ENCODE results near the gene SEMA7A. TPM values are rescaled to one million over a fixed set of nuclear protein-coding genes. Genes with fewer than 3 reads are reported as not detected.

The SEMA7A gene
- total and polyA plus RNA-seq, 9 of the 15 experiments (the other 6 are each of a cell fraction or from before 2014, with no cell fraction given) = 0.04 to 8.2 (median 5.4) TPM; not detected in 1

GRCh38 chr15:74373731-74374647 is 59.8 kb downstream of the SEMA7A start (continued):
- TF ChIP-seq NBN (IDR thresholded peaks at IDR 0.05; ENCODE audit: low read depth) (0 out of 2 replicates have a peak, but pooled peaks have one; percentile 56), RFX5 (IDR thresholded peaks at IDR 0.05; ENCODE audit: low read depth, low read length) (0 out of 2 replicates have a peak, but pooled peaks have one; percentile 41), FOXK1 (CRISPR knock-in tag; IDR thresholded peaks at IDR 0.05; ENCODE audit: borderline replicate concordance) (peak; percentile 92; the same call in 1 of the 2 replicates), FIP1L1 (IDR thresholded peaks at IDR 0.05; ENCODE audit: low read depth, low read length, poor library complexity, severe bottlenecking) (no peak), ZNF311 (CRISPR knock-in tag; IDR thresholded peaks at IDR 0.05) (no peak), BMI1 (IDR thresholded peaks at IDR 0.05; ENCODE audit: low read length) (no peak), CTBP1 (IDR thresholded peaks at IDR 0.05; ENCODE audit: borderline replicate concordance) (peak; percentile 63; the same call in 1 of the 2 replicates), ZNF431 (CRISPR knock-in tag; IDR thresholded peaks at IDR 0.05) (0 out of 2 replicates have a peak, but pooled peaks have one; percentile 52), PKNOX1 (IDR thresholded peaks at IDR 0.05) (peak; percentile 17; the same call in 1 of the 2 replicates), TAF7 (tag; IDR thresholded peaks at IDR 0.05) (no peak), ATF7 (IDR thresholded peaks at IDR 0.05) (peak; percentile 56; the same call in 1 of the 2 replicates), HCFC1 (IDR thresholded peaks at IDR 0.05; ENCODE audit: low read depth, low read length) (0 out of 2 replicates have a peak, but pooled peaks have one; percentile 29), CAMTA2 (CRISPR knock-in tag; conservative IDR thresholded peaks at IDR 0.05) (no peak), MBD2 (IDR thresholded peaks at IDR 0.05; ENCODE audit: borderline replicate concordance, low read depth) (peak; percentile 77; the same call in 1 of the 2 replicates), POLR3A (IDR thresholded peaks at IDR 0.05; ENCODE audit: borderline replicate concordance, extremely low read depth, insufficient read depth, insufficient read length) (no peak), SP2 (IDR thresholded peaks at IDR 0.05; ENCODE audit: extremely low read depth, low read depth, low read length, poor library complexity, severe bottlenecking) (peak; percentile 59), STAG1 (CRISPR knock-in tag; IDR thresholded peaks at IDR 0.05; ENCODE audit: borderline replicate concordance) (peak; percentile 97), TFAP4 (CRISPR knock-in tag; IDR thresholded peaks at IDR 0.05; ENCODE audit: borderline replicate concordance) (peak; percentile 64; the same call in 1 of the 2 replicates), ESRRA (IDR thresholded peaks at IDR 0.05; ENCODE audit: borderline replicate concordance, low read depth) (peak; percentile 24), BHLHE40 (IDR thresholded peaks at IDR 0.05; ENCODE audit: low read length) (peak; percentile 72), DLX4 (CRISPR knock-in tag; IDR thresholded peaks at IDR 0.05) (no peak), ZNF282 (CRISPR knock-in tag; IDR thresholded peaks at IDR 0.05) (no peak), MTA3 (IDR thresholded peaks at IDR 0.05; ENCODE audit: borderline replicate concordance) (peak; percentile 56; the same call in 1 of the 2 replicates), PCBP1 (IDR thresholded peaks at IDR 0.05; ENCODE audit: low read depth, low read length, poor library complexity, severe bottlenecking) (peak; percentile 45), FOXM1 (IDR thresholded peaks at IDR 0.05; ENCODE audit: low read depth) (no peak), FOXM1 (CRISPR knock-in tag; IDR thresholded peaks at IDR 0.05; ENCODE audit: low read depth) (0 out of 2 replicates have a peak, but pooled peaks have one; percentile 56), ZFPM2 (CRISPR knock-in tag; IDR thresholded peaks at IDR 0.05) (no peak)

Data from K562 (cell line).